Esophagus muscularis mucosa (tissue), 4 donors: ENCODE measurements around the gene XPC.

ENCODE experiments used
- CTCF ChIP-seq, 3 experiments: fragments of 200-600 bp in 2 of 3; fragments of 450-650 bp in 1 of 3; sonication (generic) in 2 of 3; IDR thresholded peaks; one replicate each; pipeline ENCODE4 v1.5.1; 2017 to 2019; ENCODE audit warnings: antibody characterized with exemption in 3 of 3, mild to moderate bottlenecking in 2 of 3, moderate library complexity in 1 of 3
- EP300 ChIP-seq: sonication (generic); formaldehyde crosslinking; IDR thresholded peaks from one replicate; pipeline ENCODE4 v1.6.1; 2017; ENCODE audit warnings: antibody characterized with exemption
- POLR2A ChIP-seq: fragments of 450-650 bp; IDR thresholded peaks from one replicate; pipeline ENCODE4 v1.6.1; 2017; ENCODE audit warnings: antibody characterized with exemption, moderate library complexity, mild to moderate bottlenecking, low read depth
- POLR2AphosphoS5 ChIP-seq, 2 donors: sonication (generic); formaldehyde crosslinking; IDR thresholded peaks; one replicate each; pipeline ENCODE4 v1.6.1; 2017; ENCODE audit warnings: antibody characterized with exemption in 2 of 2

GRCh38 chr3:14224895-14225294 is 46.5 kb upstream of the XPC start:
- no peak for TF ChIP-seq CTCF (IDR thresholded peaks at IDR 0.05)
- no peak for TF ChIP-seq POLR2AphosphoS5 (IDR thresholded peaks at IDR 0.05)
- TF ChIP-seq EP300: no peak
- no peak for TF ChIP-seq POLR2A
